Stimulated activated CD8-positive, alpha-beta memory T cell treated with anti-CD3 and anti-CD28 coated beads, Interleukin-12 subunit alpha, Interleukin-12 subunit beta, amount 100 ng/mL, for 1 hour (primary cell): ENCODE measurements around the gene FOXP4.
"Not testable (repeated sequence)": the region's sequence is repeated elsewhere in the genome, so short reads cannot be mapped to it uniquely, and the experiment has no call there.

Experiments used
- DNase-seq: peaks from one replicate; pipeline ENCODE4 v3.0.0-alpha.2; 2020; ENCODE audit warnings: low read depth

FOXP4 gene

GRCh38 chr6:41600499-41601247 is 54.5 kb downstream of the FOXP4 start:
- DNase-seq = no peak

- DNase-seq = no peak
Measured at GRCh38 chr6:41601248-41601549, 55.0 kb downstream of the FOXP4 start.

GRCh38 chr6:41602422-41602743 is 56.2 kb downstream of the FOXP4 start:
- DNase-seq = no peak

GRCh38 chr6:41602864-41603608 is 56.9 kb downstream of the FOXP4 start:
- peak; percentile 60 for DNase-seq

GRCh38 chr6:41604006-41604405 is 57.8 kb downstream of the FOXP4 start:
- no peak for DNase-seq

DNA sequence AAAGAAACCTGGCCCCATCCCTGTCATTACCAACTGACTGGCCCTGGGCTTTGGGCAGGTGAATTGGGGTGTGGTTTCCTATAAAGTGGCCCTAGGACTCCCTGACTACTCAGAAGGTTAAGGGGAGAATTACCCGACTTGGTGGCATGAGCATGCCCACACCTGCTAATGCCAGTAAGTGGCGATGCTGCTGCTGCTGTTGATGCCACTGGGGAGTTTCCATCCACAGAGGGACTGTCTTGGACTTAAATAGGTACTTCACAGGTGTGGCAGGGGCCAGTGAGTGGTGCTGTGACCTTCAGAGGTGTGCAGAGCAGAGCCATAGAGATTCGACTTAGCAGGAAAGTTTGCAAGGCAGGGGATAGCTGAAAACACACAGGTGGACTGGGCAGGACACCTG is 59.5 kb downstream of the FOXP4 start:
- DNase-seq = no peak

- no peak for DNase-seq
Measured at GRCh38 chr6:41607036-41607435, 60.9 kb downstream of the FOXP4 start.

- no peak for DNase-seq
Measured at GRCh38 chr6:41607736-41608135, 61.6 kb downstream of the FOXP4 start.

DNA sequence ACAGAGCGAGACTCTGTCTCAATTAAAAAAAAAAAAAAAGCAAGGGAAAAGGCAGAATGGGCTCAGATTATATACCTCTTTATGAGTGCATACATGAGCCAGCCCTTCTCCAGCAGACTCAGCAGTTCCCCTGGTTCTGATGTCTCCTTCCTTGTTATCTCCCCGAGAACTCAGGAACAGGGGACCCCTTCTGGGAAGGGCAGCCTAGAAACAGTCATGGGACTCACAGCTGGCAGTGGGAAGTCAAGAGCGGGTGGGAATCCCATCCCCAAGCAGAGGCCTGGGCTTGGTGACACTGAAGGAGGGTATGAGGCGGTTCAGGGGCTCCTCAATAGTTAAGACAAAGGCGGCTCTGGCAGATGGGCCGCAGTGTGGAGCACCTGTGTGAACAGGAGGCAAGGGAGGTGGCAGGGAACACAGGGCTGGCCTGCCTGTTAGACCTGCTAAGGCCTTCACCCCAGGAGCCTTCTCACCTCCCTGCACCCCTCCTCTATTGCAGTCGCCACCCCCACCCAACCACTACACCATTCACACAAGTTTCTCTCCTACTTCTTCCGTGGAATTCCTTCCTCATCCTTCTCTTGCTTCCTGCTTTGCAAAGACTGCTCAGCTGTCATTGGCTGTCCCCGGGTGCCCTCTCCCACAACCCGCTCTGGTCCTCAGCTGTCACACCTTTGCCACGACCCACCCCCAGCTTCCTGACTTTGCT is 62.4 kb downstream of the FOXP4 start:
- DNase-seq = no peak

DNA sequence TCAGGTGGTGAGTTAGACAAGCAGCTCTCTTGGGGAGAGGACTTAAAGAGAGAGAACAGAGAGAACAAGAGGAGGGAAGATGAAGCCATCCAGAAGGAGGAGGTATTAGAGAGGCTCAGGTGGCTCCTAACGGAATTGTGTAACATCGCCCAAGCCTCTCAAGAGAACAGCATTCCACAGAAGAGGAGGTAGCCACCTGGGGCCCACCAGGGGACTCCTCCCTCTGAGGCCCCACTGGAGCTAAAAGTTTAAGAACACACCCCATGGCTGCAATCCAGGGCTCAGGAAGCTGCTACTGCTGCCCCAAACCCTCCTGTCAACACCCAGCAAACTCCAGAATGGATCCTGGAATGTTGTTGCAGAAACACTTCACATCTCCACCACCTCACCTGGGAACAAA is 68.5 kb downstream of the FOXP4 start:
- DNase-seq = no peak

DNA sequence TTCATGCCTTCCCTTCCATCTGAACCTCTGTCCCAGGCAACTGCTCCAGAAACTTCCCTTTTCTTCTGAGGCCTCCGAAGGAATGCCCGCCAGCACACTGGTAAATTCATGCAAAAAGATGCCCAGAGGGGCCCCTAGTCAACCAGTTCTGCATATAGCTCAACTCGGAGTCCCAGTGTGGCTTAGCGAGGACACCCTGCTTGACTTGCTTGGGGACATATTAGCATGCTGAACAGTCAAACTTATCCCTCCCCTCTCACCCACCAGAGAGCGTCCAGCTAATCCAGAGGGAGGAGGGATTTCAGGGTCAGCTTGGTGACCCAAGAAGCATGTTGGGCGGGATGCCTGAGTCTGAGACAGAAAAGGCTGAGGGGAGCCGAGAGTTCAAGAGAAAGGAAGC is 69.1 kb downstream of the FOXP4 start:
- no peak for DNase-seq

DNA sequence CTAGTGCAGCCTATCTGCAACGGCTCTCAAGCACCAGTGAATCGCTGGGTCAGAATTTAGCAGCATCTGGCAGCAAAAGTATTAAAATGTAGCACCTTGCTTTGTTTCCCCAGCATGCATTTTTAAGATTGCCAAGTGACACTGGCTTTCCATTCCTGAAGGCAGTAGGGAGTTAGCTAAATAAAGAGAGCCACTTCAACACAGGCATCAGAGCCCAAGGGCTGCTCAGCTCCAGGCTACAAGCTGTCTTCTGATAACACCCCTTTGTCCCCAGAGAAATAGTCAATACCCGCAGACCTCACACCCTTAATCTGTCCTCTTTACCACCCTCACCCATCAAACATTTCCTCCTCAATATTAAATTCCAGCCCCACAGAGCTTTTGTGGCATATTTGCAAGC is 72.4 kb downstream of the FOXP4 start:
- DNase-seq = no peak

- DNase-seq = not testable (repeated sequence)
Measured at GRCh38 chr6:41619193-41619592, 73.0 kb downstream of the FOXP4 start.

DNA sequence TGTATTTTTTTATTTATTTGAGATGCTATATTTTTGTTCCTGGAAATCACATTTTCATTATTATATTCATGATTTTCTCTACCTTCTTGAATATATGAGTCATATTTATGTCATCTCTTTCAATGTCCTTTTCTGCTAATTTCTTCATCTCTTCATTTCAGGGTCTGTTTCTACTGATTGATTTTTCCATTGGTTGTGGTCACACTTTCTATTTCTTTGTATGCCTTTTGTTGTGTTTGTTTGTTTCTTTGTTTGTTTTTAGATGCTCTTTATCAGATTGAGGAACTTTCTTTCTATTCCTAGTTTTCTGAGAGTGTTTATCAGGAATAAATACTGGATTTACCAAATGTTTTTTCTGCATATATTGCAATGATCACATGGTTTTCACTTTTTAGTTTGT is 75.2 kb downstream of the FOXP4 start:
- DNase-seq = no peak

GRCh38 chr6:41621802-41622201 is 75.6 kb downstream of the FOXP4 start:
- DNase-seq = no peak

DNA sequence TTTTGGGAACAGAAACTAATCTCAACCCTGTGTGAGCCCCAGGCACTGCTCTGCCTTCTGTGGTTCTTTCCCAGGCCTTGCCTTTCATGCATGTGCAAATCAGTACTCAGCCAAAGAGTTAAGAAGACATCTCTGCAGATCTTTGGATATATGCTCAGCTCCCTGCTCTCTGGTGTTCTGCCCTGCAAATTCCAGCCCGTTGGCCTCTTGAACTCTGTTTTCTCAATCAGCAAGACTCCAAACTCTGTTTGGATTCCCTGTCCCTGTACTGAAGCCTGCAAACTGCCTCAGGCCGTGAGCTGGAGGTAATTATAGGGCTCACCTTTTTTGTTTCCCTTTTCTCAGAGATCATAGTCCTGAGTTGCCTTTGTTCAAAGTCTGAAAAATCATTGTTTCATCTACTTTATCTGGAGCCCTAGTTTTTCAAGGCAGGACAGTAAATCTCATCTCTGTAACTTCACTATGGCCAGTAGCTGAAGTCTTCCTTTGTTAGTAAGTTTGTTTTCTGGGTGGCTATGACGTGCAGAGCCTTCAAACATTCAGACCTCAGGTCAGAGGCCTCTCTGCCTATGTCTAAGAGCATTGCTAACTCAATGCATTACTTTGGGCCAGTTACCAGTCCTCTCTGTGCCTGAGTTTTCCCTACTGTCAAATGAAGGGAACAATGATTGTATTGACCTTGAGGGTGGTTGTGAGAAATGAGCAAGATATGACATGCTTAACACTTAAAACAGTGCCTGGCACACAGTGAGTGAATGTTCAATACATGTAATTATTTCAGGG is 76.2 kb downstream of the FOXP4 start:
- DNase-seq = no peak

DNA sequence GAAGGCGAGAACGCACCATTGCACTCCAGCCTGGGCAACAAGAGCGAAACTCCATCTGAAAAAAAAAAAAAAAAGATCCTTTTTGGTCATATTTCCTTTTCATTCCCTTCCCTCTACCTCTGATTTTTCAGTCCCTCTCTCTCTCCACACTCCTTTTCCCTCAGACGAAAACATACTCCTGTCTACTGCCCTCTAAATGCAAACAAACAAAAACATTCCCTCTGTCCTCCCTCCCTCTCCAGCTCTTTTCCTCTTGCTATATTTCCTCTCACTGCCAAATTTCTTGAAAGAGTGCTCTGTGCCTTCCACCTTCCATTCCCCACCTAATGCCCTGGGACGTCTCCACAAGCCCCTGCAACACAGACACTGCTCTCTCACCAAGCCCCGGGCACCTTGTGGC is 77.1 kb downstream of the FOXP4 start:
- no peak for DNase-seq

- DNase-seq = no peak
Measured at GRCh38 chr6:41624621-41625380, 78.6 kb downstream of the FOXP4 start.

- no peak for DNase-seq
Measured at GRCh38 chr6:41625442-41625841, 79.3 kb downstream of the FOXP4 start.

GRCh38 chr6:41626022-41626421 is 79.8 kb downstream of the FOXP4 start:
- no peak for DNase-seq

DNA sequence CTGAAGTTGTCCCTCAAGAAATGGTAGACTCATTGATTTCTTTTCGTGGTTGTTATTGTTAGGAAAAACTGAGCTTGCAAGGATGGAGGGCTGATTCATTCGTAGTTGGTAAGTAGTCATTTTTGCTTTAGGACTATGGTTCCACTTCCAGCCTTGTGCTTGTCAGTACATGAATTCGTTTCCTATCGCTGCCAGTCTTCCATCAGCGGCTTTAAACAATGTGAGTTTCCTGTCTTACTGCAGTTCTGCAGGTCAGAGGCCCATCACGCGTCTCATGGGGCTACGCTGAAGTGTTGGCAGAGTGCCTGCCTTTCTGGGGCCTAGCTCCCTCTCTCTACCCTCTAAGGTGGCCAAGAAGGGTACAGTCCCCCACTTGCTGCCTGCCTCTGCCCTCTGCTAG is 80.7 kb downstream of the FOXP4 start:
- no peak for DNase-seq

DNA sequence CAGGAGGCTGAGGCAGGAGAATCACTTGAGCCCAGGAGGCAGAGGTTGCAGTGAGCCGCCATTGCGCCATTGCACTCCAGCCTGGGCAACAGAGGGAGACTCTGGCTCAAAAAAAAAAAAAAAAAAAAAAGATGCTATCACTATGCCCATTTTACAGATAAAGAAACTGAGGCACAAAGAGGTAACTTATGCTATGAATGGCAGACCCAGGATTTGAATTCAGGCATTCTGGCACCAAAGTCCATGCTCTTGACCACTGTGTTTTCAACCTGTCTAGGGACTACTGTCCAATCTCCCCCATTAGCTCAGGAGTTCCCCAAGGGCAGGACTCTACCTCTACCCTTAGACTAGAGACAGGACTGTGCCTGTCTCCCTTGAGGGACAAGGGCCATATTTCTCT is 82.9 kb downstream of the FOXP4 start:
- DNase-seq = no peak
